Esophagus muscularis mucosa (tissue), 4 donors: ENCODE data around the gene ASTL.

Experiments used
- EP300 ChIP-seq: sonication (generic); formaldehyde crosslinking; IDR thresholded peaks from one replicate; pipeline ENCODE4 v1.6.1; 2017; ENCODE audit warnings: antibody characterized with exemption
- POLR2A ChIP-seq: fragments of 450-650 bp; IDR thresholded peaks from one replicate; pipeline ENCODE4 v1.6.1; 2017; ENCODE audit warnings: antibody characterized with exemption, moderate library complexity, mild to moderate bottlenecking, low read depth
- POLR2AphosphoS5 ChIP-seq, 2 donors: sonication (generic); formaldehyde crosslinking; IDR thresholded peaks; one replicate each; pipeline ENCODE4 v1.6.1; 2017; ENCODE audit warnings: antibody characterized with exemption in 2 of 2
- TF ChIP-seq, protein P1 (sequence below), 3 experiments: fragments of 200-600 bp in 2 of 3; fragments of 450-650 bp in 1 of 3; sonication (generic) in 2 of 3; IDR thresholded peaks; one replicate each; pipeline ENCODE4 v1.5.1; 2017 to 2019; ENCODE audit warnings: antibody characterized with exemption in 3 of 3, mild to moderate bottlenecking in 2 of 3, moderate library complexity in 1 of 3

DNA sequence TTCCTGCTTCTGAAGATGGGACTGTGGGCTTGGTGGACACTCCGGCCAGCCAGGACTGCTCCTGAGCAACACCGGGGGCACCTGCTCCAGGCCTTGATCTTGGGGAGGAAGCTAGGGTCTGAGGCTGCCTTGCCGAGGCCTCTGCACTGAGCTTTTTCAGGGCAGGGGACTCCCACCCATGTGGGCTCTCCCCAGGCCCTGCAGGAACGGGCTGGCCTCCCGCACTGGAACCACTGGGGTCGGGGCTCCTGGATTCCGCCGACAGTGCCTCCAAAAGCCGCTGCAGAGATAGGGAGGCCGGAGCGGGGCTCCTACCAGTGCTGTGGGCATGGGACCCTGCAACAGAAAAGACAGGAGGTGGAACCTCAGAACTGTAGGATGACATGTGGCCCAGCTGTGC, 14.4 kb downstream of the ASTL start:
- TF ChIP-seq, protein P1, sequence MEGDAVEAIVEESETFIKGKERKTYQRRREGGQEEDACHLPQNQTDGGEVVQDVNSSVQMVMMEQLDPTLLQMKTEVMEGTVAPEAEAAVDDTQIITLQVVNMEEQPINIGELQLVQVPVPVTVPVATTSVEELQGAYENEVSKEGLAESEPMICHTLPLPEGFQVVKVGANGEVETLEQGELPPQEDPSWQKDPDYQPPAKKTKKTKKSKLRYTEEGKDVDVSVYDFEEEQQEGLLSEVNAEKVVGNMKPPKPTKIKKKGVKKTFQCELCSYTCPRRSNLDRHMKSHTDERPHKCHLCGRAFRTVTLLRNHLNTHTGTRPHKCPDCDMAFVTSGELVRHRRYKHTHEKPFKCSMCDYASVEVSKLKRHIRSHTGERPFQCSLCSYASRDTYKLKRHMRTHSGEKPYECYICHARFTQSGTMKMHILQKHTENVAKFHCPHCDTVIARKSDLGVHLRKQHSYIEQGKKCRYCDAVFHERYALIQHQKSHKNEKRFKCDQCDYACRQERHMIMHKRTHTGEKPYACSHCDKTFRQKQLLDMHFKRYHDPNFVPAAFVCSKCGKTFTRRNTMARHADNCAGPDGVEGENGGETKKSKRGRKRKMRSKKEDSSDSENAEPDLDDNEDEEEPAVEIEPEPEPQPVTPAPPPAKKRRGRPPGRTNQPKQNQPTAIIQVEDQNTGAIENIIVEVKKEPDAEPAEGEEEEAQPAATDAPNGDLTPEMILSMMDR (IDR thresholded peaks at IDR 0.05) = no peak
- no peak for TF ChIP-seq POLR2A
- TF ChIP-seq EP300 = no peak
- no peak for TF ChIP-seq POLR2AphosphoS5 (IDR thresholded peaks at IDR 0.05)
